ENCODE data around the gene LEMD2.
A peak's percentile ranks its signal among the peaks of the same experiment; 100 is the strongest.
"Not testable (repeated sequence)": the region's sequence is repeated elsewhere in the genome, so short reads cannot be mapped to it uniquely, and the experiment has no call there.

Gene LEMD2

DNA sequence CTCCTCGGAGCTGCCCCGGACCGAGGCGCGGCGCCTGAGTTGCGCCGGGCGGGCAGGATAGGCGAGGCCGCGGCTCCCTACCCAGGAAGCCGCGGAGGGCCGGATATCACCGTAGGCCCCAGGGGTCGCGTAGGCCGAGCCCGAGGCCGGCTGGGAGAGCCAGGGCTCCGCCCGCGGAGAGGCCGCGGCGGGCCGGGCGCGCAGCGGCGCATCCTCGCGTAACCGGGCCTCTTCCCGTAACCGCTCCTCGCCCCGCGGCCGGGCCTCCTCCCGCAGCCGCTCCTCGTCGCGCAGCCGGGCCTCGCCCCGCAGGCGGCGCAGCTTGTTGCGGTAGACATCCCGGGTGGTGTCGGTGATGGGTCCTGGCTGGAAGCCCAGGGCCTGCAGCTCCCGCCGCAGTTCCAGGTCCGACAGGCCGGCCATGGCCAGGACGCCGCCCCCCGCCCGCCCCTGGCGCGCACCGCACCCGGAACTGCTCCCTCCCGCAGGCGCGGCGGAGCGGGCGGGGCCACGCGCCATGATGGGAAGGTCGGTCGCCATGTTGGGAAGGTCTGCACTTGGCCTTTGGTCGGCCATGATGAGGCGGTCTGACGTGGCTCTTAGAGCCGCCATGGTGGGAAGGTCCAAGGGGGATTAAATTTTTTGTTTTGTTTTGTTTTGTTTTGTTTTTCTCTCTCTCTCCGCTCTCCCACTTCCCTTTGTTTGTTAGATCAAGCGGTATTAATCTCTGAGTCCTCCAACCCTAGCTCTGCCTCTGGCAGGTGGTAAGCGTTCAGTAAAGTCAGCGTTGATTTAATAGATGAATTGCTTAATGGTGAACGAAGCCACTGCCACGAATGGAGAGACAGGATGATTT is at the start of gene LEMD2:
Gene LEMD2 (minus strand): TSS at position 437 of the 856 bp plus-strand sequence. CDS start 14 bp downstream, at position 423.
- DNase-seq (ENCODE audit: low read depth in 2 of 2) = peak; percentile 87 to 90

DNA sequence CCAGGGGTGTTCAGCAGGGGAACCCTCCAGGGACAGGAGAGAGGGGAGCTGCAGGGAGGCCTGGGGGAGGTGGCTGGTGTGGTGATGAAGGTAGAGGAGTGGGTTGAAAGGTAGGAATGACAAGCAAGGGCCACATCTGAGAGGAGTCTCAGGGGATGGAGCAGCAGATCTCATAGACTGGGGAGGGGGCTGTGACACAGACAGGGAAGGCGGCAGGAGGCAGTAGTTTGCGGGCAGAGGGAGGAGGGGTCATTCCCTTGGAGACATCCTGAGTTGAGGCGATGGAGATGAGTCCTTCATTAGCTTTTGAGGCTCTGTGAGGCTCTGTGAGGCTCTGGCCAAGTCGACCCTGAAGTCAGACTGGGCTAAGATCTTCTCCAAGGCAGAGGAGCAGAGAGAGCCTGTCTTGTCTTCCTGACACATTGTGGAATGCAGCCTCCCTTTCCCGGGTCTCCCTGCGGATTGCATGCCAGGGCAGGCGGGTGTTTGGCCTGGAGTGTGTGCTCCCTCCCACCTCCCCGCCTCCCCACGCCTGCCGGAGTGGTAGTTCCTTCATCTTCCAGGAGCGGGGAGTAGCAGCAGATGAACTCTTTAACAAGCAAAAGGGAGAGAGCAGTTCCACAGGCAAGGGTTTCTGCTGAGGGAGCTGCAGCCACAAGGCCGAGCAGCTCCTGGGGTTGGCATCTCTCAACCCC is 49.2 kb upstream of the LEMD2 start:
- peak; percentile 64 to 67 for DNase-seq (ENCODE audit: low read depth in 2 of 2)

DNA sequence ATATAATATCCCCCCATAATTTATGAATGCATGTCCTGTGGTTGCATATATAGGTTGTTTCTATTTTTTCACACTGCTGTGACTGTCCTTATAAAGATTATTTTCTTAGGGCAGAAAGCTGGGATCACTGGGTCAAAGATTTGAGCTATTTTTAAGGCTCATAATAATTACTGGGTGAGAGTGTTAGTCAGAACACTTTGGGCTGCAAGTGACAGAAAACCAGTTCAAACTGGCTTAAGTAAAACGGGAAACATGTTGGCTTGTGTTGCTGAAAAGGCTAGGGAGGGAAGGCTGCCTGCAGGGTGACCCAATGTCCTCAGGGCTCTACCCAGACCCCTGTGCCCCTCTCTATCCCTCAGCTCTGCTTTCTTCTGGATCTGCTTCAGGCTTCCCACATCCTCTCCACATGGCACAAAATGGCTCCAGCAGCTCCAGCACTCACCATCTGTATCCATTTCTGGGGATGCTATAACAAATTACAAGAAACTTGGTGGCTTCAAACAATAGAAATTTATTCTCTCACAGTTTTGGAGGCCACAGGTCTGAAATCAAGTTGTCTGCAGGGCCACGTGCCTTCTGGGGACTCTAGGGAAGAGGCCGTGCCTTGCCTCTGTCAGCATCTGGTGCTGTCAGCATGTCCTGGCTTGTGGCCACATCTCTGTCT is 48.0 kb upstream of the LEMD2 start:
- DNase-seq (ENCODE audit: low read depth in 2 of 2) = no peak

DNA sequence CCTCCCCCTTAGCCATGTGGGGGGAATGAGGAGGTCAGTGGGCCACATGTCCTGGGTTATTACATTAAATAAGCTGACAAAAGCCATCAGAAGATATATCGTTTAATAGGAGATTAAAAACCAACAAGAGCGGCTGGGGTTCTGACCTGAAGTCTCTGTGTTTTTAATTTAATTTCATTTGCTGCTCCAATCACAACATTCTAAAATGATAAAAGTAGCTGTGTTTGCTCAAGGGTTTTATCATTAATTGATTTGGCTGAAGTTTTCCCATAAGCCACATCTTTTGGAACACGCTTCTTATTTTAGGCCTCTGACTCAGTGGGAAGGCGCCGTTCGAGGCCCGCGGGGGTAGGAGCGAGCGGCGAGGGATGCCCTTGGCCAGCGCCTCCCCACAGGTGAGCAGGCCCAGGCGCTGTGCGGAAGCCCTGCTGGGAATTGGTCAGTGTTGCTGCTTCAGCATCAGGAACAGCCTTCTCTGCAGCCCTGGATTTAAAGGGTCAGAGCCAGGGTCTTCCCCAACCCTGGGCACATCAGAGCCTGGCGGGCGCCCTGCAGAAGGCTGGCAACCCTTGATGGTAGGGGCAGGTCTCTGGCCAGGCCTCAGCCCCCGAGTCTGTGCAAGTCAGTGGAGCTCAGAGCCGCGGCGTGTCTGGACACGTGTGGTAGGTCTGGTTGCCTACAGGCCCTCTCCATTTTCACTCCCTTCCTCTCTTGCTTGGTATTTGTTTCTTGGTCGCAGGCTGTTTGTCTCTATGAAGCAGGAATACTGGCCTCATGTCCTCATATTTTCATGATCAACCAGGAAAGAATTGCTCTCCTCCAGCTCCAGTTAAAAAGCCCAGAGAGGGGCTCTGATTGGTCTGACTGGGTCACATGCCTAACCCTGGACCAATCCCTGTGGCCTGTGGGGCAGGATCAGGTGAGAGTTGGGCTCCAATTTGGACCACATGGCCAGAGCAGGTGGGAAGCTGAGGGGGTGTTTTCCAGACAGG is 45.8 kb upstream of the LEMD2 start:
- no peak for DNase-seq (ENCODE audit: low read depth in 2 of 2)

DNA sequence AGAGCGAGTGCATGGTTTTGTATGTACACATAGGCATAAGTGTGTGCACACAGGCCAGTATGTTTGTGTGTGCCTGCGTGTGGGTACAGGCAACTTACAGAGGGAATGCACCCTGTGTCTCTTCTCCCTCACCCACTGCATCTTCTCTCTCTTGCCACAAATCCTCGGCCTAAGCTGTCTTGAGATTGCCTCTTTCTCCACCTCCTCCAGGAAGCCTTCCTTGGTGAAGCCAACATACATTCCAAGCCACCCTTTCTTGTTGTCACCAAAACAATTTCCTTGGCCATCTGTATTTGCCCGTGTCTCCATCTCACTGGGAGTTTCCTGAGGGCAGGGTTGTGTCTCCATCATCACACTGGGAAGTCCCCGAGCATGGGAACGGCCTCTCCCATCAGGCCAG is 44.7 kb upstream of the LEMD2 start:
- DNase-seq (ENCODE audit: low read depth in 2 of 2) = no peak

DNA sequence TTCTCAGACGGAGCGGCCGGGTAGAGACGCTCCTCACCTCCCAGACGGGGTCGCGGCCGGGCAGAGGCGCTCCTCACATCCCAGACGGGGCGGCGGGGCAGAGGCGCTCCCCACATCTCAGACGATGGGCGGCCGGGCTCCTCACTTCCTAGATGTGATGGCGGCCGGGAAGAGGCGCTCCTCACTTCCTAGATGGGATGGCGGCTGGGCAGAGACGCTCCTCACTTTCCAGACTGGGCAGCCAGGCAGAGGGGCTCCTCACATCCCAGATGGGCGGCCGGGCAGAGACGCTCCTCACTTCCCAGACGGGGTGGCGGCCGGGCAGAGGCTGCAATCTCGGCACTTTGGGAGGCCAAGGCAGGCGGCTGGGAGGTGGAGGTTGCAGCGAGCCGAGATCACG is 43.9 kb upstream of the LEMD2 start:
- DNase-seq (ENCODE audit: low read depth in 2 of 2) = not testable (repeated sequence)

DNA sequence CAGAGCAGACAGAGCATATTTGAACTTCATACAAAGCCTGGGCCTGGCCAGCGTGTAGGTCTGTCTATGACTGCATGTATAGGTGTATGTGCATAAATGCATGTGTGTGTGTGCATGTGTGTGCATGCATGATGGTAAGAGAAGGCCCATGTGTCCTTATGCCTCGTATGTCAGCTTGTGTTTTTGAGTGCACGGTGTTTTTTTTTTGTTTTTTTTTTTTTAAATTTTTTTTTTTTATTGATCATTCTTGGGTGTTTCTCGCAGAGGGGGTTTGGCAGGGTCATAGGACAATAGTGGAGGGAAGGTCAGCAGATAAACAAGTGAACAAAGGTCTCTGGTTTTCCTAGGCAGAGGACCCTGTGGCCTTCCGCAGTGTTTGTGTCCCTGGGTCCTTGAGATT is 42.8 kb upstream of the LEMD2 start:
- not testable (repeated sequence) for DNase-seq (ENCODE audit: low read depth in 2 of 2)

DNA sequence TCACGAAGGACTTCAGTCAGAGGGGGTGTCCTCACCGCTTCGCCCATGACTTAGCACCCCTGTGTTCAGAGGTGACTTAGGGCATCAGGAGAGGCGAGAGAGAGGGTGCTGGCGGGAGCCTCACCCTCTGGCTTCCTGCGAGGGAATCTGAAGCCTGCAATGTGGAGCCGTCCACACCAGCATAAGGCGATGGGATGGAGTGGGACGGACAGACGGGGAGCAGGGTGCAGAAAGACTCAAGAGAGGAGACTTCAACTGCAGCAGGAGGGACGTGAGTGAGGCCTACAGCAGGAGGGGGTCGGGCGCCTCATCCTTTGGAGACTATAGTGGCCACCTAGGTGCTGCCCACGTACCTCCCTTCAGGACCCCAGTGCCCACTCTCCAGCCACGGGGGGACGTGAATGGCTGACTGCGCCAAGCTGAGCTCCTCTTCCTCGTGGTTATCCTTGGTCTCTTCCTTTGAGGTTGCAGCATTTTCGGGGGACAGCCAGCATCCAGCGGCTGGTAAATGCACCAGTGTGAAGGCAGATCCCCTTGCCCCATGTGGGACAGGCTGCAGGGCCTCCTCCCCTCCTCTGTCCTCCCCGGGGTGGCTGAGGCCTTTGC is 41.8 kb upstream of the LEMD2 start:
- DNase-seq (ENCODE audit: low read depth in 2 of 2) = no peak

DNA sequence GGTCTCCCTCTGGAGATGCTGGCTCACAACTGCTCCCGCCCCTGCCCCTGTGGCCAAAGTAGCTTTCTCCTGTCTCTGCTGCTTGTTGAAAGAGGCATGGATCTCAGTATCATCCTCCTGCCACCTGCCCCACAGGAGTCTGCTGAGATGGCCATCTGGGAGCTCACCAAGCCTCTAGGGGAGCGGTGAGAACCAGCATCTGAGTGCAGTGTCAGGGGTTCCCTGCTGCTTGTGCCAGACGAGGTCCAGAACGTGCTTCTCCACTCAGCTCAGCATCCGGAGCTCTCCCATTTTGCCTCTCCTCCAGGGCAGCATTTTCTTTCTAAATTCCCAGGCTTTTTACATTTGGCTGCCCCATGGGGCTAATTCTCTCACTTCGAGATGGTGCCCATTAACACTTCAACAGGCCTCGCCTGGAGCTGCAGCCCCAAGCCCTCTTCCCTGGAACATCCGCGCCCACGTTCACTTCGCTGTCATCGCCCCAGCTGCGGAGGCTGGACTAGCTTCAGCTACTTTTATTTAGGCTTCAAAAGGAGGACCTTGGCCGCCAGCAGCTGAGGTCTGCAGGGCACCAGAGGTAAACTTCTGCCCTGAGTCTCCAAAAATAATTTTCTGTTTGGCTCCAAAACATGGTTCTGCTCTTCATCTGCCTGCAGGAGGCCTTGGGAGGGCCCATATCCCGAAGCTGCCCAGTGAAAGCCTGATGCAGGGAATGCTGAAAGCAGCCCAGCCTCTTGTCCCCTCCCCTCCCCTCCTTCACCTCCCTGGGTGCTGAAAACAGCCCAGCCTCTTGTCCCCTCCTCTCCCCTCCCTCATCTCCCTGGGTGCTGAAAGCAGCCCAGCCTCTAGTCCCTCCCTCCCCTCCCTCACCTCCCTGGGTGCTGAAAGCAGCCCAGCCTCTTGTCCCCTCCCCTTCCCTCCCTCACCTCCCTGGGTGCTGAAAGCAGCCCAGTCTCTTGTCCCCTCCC is 40.1 kb upstream of the LEMD2 start:
- DNase-seq (ENCODE audit: low read depth in 2 of 2) = no peak

DNA sequence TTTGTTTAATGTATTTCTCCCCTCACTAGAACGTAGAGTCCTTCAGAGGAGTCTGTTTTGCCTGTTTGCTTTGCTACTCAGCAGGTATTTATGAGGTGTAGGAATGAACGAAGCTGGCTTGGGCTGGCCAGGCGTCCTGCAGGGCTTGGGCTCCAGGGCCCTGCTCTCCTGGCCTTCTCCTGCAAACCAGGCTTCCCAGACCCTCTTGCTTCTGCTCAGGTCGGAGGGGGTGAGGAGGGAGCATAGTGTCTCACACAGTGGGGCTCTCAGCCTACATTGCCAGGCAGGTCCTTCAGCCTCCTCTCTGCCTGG is 39.5 kb upstream of the LEMD2 start:
- DNase-seq (ENCODE audit: low read depth in 2 of 2) = no peak

DNA sequence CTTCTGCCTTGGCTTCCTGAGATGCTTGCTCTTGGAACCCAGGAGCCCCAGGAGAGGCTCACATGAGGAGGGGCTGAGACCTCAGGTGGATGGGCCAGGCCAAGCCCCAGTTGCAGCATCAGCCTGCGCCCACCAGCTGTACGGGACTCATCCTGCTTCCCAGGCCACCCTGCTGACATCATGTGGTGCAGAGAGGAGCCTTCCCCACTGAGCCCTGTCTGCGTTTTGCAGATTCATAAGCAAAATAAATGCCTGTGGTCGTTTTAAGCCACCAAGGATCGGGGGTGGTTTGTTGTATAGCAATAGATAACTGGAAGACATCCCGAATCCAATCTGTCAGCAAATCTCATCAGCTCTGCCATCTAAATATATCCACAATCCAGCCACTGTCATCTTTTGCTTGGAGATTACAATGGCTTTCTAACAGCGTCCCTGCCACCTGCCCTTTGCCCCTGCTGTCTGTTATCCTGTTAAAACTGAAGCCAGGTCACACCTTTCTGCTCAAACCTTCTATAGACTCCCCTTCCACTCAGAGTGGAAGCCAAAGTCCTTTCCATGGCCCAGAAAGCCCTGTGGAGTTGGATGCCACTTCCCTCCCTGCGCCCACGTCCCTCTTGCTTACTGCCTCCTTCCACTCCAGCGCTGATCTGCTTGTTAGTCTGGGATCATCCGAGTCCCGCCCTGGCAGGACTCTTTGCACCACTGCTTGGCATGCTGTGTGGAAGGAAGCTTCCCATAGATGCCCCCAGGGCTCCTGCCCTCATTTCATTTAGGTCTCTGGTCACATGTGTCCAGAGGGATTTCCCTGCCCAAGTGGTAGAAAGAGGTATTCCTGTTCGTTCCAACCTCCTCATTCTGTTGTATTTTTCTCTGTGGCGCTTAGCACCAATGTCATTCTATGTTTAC is 38.9 kb upstream of the LEMD2 start:
- DNase-seq (ENCODE audit: low read depth in 2 of 2) = peak; percentile 33 to 37

DNA sequence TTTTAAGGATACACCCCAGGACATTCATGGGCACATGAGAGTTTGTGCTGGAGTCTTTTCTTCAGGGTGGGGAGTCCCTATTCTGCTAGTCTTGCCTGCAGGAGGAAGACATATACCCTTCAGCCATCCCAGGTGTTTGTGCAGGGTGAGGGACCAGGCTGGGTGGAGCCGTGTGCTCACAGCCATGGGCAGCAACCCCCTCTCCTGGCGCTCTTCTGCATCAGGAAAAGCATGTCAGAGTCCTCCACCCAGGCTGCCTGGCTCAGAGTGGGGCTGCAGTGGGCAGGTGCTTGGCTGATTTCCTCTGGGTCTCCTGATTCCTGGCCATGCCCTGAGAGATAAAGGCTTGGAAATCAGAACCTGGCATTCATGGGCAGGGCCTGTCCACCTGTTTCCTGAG is 37.6 kb upstream of the LEMD2 start:
- no peak for DNase-seq (ENCODE audit: low read depth in 2 of 2)

DNA sequence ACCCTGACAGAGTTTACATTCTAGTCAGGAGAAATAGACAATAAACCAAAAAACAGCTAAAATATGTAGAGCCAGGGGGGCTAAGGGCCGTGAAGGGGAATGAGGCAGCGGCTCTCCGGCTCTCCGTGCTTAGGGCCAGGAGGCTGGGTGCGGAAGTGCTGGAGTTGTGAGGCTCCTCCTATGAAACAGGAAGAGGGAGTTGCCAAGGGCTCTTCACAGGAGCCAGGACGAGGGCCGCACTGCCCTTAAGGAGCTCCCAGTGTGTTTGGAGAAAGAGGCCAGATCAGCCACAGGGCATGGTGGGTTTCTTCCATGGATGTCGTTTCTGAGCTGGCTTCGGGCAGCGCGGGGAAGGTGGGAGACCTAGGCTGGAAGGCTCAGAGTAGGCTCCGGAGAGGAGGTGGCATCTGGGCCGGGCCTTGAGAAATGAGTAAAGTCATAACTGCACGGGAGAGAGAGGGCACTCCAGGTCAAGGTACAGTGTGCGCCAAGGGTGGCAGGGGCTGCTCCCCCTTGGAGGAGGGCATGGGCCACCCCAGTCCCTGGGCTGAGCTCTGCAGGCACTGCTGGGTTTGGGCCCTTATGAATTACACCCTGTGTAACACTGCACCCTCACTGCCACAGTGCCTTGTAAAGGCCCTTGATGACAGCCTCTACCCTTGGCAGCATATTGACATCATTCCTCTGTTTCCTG is 35.7 kb upstream of the LEMD2 start:
- DNase-seq (ENCODE audit: low read depth in 2 of 2) = no peak

DNA sequence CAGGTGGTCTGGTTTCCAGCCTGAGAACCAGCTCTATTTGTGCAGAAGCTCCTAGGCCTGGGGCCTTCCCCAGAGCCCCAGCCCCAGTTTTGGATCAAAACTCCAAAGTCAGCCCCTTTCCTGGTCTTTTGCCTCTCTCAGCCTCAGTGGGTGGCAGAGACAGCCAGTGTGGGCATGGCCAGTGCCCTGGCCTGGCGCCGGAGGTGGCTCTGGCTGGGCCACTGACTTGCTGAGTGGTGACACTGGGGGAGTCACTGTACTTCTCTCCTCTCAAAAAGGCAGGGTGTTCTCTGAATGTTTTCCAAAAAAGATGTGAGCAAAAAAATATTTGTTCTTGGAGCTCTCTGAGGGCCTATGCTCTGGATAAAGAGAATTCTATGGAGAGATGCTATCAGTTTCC is 34.9 kb upstream of the LEMD2 start:
- no peak for DNase-seq (ENCODE audit: low read depth in 2 of 2)

DNA sequence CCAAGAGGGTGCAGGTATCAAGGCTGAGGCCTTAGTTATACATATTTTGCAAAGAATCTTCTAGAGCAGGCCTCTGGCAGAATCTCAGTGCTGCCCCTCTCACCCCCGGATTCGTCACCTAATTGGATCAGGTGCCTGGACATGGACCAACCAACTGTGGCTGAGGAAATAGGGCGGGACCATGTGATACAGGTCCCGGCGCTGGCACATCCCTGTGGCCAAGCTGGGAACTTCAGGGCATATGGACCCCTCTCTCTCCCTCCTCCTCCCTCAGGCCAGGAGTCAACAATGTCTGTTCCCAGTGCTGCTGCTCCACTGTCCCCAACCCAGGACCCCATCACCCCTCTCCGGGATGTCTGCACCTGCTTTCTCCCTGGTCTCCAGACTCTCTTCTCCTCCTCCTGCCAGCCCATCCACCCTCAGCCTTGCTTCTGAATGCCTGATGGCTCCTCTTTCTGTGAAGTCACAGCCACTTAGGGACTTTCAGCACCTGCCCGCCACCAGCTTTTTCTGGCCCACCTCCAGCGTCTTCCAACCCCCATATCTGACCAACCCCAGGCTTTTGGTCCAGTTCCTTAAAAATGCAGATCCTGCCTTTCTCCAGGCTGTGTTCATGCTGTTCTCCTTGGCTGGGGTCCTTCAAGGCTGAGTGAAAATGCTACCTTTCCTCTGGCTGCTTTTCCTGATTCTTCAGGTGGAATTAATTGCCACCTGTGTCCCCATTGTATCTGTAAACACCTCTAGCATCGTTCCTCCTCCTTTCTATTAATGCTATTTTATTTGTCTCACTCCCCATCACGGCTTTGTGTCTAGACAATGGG is 33.9 kb upstream of the LEMD2 start:
- no peak for DNase-seq (ENCODE audit: low read depth in 2 of 2)

DNA sequence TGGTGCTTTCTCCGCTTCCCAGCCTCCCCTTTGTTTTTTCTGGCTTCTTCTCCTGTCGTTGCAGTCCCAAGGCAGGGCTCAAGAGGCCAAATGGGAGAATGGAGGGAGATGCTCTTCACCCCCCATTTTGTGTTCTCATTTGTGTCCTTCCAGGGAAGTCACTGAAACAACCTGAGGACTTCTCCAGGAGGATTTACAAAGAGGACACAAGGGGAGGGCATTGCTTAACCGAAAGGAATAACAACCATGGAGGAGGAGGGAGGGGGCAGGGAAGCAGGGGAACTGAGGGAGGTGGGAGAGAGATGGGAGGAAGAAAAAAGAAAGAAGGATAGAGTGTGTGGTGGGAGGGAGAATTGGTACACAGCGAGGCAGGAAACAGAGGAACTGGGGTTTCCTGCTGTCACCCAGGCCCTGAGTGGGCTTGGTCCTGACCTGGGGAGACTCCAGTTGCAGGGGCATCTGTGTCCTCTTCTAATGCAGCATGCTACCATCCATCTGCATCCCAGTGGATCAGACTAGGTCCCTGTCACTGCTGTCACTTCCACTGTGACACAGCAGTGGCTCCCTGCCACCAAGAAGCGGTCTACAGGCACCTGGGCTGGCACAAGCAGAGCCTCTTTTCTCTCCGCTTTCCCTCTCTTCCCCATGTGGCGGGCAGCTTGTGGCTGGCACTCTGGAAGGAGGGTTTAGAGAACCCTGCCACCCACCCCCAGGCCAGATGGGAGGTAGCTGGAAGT is 32.0 kb upstream of the LEMD2 start:
- DNase-seq (ENCODE audit: low read depth in 2 of 2) = no peak

DNA sequence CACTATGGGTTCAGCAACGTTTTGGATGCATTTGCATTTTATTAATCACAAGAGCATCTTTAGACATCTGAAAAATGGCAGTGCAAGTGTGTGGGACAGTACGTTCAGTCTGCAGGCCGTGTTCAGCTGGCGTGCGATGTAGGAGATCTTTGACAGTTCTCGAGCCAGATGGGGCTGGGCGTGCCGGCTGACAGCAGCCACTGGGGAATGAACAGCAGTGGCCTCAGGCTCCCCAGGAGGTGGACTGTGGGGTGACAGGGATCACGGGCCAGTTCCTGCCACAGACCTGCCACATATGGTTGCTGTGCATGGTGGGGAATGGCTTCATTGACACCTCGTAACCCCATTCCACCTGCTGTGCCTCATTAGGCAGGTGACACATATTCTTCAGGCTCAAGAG is 31.3 kb upstream of the LEMD2 start:
- DNase-seq (ENCODE audit: low read depth in 2 of 2) = no peak

Data from fibroblast of skin of left quadriceps (primary cell).